Epithelial cell of esophagus (primary cell): ENCODE results near the gene KRT74.
"Not testable (repeated sequence)": the region's sequence is repeated elsewhere in the genome, so short reads cannot be mapped to it uniquely, and the experiment has no call there.

ENCODE experiments used
- DNase-seq: peaks from one replicate; pipeline ENCODE4 v3.0.0; 2010; ENCODE audit warnings: low read depth
- H3K4me3 ChIP-seq: 2 replicates; pipeline ENCODE4 v1.5.1; 2011; ENCODE audit warnings: mild to moderate bottlenecking, low read length, control low read depth
- TF ChIP-seq, protein P1 (sequence below): IDR thresholded peaks from 2 replicates; pipeline ENCODE4 v1.5.1; 2011; ENCODE audit warnings: low read depth, mild to moderate bottlenecking, low read length, control low read depth, inconsistent platforms; ENCODE audit not compliant: insufficient read depth; ENCODE audit errors: missing control alignments

The KRT74 gene

DNA sequence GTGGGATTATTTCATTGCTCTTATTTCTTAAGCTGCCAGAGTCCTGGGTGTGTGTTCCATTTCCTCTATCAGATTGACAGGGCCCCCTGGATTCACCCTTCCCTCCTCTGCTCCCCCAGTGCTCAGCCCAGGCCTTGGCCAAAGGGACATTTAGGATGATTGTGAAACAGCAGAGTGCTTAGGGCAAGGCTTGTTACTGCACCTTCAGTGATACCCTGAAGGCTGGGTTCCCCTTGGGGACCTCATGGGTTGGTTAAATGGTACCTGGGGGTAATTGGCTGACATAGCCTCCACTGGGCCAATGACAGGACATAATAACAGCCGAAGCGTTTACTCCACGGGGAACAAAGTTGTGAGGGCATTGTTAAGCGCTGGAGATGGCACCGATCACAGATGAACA is 28.9 kb upstream of the KRT74 start:
- no peak for DNase-seq
- no peak overlapping the region for H3K4me3 ChIP-seq
- TF ChIP-seq, protein P1, sequence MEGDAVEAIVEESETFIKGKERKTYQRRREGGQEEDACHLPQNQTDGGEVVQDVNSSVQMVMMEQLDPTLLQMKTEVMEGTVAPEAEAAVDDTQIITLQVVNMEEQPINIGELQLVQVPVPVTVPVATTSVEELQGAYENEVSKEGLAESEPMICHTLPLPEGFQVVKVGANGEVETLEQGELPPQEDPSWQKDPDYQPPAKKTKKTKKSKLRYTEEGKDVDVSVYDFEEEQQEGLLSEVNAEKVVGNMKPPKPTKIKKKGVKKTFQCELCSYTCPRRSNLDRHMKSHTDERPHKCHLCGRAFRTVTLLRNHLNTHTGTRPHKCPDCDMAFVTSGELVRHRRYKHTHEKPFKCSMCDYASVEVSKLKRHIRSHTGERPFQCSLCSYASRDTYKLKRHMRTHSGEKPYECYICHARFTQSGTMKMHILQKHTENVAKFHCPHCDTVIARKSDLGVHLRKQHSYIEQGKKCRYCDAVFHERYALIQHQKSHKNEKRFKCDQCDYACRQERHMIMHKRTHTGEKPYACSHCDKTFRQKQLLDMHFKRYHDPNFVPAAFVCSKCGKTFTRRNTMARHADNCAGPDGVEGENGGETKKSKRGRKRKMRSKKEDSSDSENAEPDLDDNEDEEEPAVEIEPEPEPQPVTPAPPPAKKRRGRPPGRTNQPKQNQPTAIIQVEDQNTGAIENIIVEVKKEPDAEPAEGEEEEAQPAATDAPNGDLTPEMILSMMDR, result no peak

DNA sequence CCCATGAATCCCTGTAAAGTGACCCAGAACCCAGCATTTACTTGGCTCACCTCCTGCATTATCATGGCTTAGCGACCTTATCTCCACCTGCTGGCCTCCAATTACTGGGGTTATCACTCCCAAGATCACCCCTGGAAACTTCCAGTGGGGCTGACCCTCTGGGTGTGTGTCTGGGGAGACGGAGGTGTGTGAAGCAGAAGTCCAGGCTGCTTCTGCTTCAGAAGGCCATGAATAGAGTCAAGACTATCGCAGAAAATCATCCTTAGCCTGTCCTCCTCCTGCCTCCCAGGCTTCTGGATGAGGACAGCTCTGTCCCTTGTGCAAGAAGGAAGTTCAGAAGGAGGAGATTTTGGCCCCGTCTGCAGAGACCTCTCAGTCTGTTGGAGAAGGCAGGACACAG is 28.0 kb upstream of the KRT74 start:
- TF ChIP-seq, protein P1, result no peak

DNA sequence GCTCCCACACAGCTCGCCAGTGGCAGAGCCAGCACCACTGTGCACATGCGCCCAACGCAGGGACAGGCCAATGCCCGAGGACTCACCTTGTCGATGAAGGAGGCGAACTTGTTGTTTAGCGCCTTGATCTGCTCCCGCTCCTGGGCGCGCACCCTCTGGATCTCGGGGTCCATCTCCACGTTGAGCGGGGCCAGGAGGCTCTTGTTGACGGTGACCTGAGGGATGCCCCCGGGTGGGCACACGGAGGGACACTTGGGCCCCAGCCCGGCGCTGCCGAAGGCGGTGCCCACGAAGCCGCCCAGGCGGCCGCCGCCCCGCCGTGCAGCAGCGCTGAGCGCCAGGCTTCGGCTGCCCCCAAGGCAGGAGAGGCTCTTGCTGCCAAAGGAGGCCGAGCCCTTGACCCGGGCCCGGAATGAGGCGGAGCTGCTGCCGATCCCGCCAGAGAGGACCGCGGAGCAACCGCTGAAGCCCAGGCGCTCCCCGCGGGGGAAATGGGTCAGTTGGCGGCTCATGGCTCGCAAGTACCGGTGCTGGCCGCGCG is 27.4 kb upstream of the KRT74 start, which contains the start of gene KRT72:
Gene KRT72, minus strand, starts transcription at position 523 of the 541 bp plus-strand sequence. Its CDS starts 11 bp downstream, at position 512.
- no peak within 1 kb of the TSS for H3K4me3 ChIP-seq
- DNase-seq, result no peak
- TF ChIP-seq, protein P1, result no peak

More for the DNA sequence above, 28.0 kb upstream of the KRT74 start:
- no peak overlapping the region for H3K4me3 ChIP-seq
- no peak for DNase-seq

DNA sequence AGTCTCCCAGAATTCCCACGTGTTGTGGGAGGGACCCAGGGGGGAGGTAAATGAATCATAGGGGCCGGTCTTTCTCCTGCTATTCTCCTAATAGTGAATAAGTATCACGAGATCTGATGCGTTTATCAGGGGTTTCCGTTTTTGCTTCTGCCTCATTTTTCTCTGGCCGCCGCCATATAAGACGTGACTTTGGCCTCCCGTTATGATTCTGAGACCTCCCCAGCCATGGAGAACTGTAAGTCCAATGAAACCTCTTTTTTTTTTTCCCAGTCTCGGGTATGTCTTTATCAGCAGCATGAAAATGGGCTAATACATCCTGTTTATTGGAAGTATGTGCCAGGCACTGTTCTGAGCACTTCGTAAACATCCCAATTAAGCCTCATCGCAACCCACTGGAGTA is 26.8 kb upstream of the KRT74 start:
- DNase-seq, result no peak
- TF ChIP-seq, protein P1, result no peak
- no peak overlapping the region for H3K4me3 ChIP-seq

DNA sequence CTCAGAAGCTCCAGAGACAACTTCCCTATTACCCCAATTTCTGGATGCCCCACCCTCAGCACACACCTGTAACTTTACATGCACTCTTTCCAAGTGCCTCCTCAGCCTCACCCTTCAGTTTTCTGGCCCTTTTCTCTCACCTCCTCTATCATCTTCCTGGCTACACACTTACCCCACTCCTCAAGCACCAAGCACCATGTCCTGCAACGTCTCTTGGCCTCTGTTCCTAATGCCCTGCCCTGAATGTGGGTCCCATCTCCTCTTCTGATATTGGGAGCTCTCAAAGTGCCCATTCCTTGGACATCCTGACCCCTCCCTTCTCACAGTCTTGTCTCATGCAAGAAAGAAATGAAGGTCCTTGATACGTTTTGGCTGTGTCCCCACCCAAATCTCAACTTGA is 26.4 kb upstream of the KRT74 start:
- H3K4me3 ChIP-seq, result no peak overlapping the region
- TF ChIP-seq, protein P1, result no peak
- no peak for DNase-seq

DNA sequence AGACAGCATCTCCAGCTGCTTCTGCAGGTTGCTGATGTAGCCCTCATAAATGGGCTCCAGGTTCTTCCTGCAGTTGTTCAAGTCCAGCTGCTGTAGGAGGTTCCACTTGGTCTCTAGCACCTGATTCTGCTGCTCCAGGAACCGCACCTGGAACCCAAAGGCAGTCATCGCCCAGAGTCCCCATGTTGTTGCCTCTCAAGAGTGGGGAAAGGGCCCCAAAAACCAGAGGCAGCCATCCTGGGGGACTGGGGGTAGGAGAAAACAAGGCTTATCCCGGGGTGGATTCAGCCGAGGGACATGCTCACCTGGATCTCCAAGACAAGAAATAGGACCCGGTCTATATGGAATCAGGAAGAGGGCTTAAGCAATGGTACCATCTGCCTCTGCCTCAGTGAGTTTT is 25.3 kb upstream of the KRT74 start:
- H3K4me3 ChIP-seq, result no peak overlapping the region
- TF ChIP-seq, protein P1, result no peak

DNA sequence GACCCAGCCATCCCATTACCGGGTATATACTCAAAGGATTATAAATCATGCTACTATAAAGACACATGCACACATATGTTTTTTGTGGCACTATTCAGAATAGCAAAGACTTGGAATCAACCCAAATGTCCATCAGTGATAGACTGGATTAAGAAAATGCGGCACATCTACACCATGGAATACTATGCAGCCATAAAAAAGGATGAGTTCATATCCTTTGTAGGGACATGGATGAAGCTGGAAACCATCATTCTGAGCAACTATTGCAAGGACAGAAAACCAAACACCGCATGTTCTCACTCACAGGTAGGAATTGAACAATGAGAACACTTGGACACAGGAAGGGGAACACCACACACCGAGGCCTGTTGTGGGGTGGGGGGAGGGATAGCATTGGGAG is 20.6 kb upstream of the KRT74 start:
- not testable (repeated sequence) for DNase-seq, H3K4me3 ChIP-seq

More for the DNA sequence above, 25.3 kb upstream of the KRT74 start:
- no peak for DNase-seq
